Stomach smooth muscle (tissue), 2 donors: Measurements from ENCODE around the gene SNTG2.

Experiments used
- H3K27ac ChIP-seq: one replicate; pipeline ENCODE4 v1.7.0; 2013; ENCODE audit warnings: mild to moderate bottlenecking, low read length, inconsistent platforms
- H3K27me3 ChIP-seq, 2 donors: one replicate each; pipeline ENCODE4 v1.7.0; 2013; ENCODE audit warnings: low read length in 2 of 2; ENCODE audit not compliant: insufficient read depth in 2 of 2, control insufficient read depth in 1 of 2
- H3K36me3 ChIP-seq, 2 donors: one replicate each; pipeline ENCODE4 v1.7.0; 2013; ENCODE audit warnings: low read length in 2 of 2; ENCODE audit not compliant: control insufficient read depth in 2 of 2, insufficient read depth in 2 of 2
- H3K4me1 ChIP-seq: one replicate; pipeline ENCODE4 v1.7.0; 2013; ENCODE audit warnings: low read length; ENCODE audit not compliant: control insufficient read depth, insufficient read depth
- H3K4me3 ChIP-seq, 2 donors: one replicate each; pipeline ENCODE4 v1.7.0; 2013; ENCODE audit warnings: low read length in 2 of 2
- H3K9ac ChIP-seq, 2 donors: one replicate each; pipeline ENCODE4 v1.7.0; 2013; ENCODE audit warnings: low read length in 2 of 2, mild to moderate bottlenecking in 1 of 2
- H3K9me3 ChIP-seq, 2 donors: one replicate each; pipeline ENCODE4 v1.7.0; 2013; ENCODE audit warnings: low read length in 2 of 2; ENCODE audit not compliant: control insufficient read depth in 2 of 2
- donor health status: healthy.
- donor health status: Pancreatic carcinoma.

Gene SNTG2

DNA sequence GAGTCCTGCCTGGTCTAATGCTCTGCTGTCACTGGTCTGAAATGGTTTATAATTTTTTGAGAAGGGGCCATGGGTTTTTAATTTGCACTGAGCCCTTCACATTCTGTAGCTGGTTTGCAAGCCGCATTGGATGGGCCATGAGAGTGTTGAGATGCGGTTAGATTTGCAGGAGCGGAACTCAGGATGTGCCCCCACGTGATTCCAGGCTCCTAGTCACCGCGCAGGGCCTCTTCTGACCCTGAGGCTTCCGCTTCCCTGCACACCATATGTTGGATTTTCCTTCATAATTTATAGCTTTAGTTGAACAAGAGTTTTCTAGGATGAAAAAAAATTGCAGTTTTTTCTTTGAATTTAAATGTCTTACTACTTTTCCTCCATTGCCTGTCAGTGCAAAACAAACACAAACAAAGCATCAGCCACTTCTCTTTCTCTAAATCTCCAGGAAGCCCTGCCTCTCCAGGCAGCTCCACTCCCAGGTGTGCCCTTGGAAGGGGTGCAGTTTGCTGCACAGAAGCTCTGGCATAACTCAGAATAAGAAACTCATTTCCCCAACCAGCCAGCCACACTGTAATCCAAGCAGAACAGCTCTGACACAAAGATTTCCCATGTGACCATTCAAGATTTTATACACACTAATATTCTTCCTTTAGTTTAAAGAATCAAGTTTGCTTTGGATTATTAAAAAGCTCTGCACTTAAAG is 444.2 kb downstream of the SNTG2 start:
- Histone ChIP-seq H3K4me1 (no peaks in the 10 kb centered on the region), H3K9ac (no peak overlapping the region), H3K27ac (no peak overlapping the region), H3K36me3 (no peaks in the 10 kb centered on the region), H3K4me3 (no peak overlapping the region), H3K27me3 (no peaks in the 10 kb centered on the region), H3K9me3 (no peaks in the 10 kb centered on the region)

- Histone ChIP-seq H3K9ac (no peak overlapping the region), H3K27ac (no peak overlapping the region), H3K27me3 (no peaks in the 10 kb centered on the region), H3K9me3 (no peaks in the 10 kb centered on the region), H3K4me1 (no peaks in the 10 kb centered on the region), H3K36me3 (no peaks in the 10 kb centered on the region), H3K4me3 (no peak overlapping the region)
Measured at GRCh38 chr2:1397350-1397749, 446.7 kb downstream of the SNTG2 start.

- no peaks in the 10 kb centered on the region for H3K9me3 ChIP-seq
- H3K9ac ChIP-seq, result no peak overlapping the region
- H3K4me3 ChIP-seq, result no peak overlapping the region
- no peak overlapping the region for H3K27ac ChIP-seq
- no peaks in the 10 kb centered on the region for H3K36me3 ChIP-seq
- no peaks in the 10 kb centered on the region for H3K27me3 ChIP-seq
- no peaks in the 10 kb centered on the region for H3K4me1 ChIP-seq
Measured at GRCh38 chr2:1398191-1398590, 447.5 kb downstream of the SNTG2 start.

GRCh38 chr2:1400943-1401735 is 450.5 kb downstream of the SNTG2 start:
- no peaks in the 10 kb centered on the region for H3K36me3 ChIP-seq
- H3K27ac ChIP-seq, result no peak overlapping the region
- no peaks in the 10 kb centered on the region for H3K9me3 ChIP-seq
- H3K4me3 ChIP-seq, result no peak overlapping the region
- H3K4me1 ChIP-seq, result no peaks in the 10 kb centered on the region
- no peak overlapping the region for H3K9ac ChIP-seq
- no peaks in the 10 kb centered on the region for H3K27me3 ChIP-seq

GRCh38 chr2:1402064-1402463 is 451.4 kb downstream of the SNTG2 start:
- no peaks in the 10 kb centered on the region for H3K36me3 ChIP-seq
- no peaks in the 10 kb centered on the region for H3K4me1 ChIP-seq
- H3K27me3 ChIP-seq, result no peaks in the 10 kb centered on the region
- no peak overlapping the region for H3K27ac ChIP-seq
- H3K9me3 ChIP-seq, result no peaks in the 10 kb centered on the region
- H3K9ac ChIP-seq, result no peak overlapping the region
- no peak overlapping the region for H3K4me3 ChIP-seq

DNA sequence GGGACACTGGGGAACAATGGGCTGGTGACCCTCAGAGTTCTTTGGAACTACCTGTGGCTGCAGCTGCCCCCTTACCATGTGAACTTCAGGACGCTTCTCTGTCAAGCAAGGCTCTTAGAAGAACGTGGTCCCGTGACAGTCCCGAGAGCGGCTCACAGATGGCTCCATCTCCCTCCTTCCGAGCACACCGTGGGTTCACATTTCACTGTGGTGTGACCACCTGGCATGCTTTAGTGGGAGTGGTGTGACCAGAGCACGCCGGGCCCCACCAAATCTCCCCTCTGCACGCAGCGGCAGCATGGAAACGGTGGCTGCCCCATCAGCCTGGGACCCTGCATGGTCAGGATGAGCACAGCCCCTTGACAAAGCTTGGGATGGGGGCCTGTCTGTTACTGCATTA is 452.9 kb downstream of the SNTG2 start:
- Histone ChIP-seq H3K27me3 (no peaks in the 10 kb centered on the region), H3K9me3 (no peaks in the 10 kb centered on the region), H3K9ac (no peak overlapping the region), H3K4me3 (no peak overlapping the region), H3K27ac (no peak overlapping the region), H3K36me3 (no peaks in the 10 kb centered on the region), H3K4me1 (no peaks in the 10 kb centered on the region)

DNA sequence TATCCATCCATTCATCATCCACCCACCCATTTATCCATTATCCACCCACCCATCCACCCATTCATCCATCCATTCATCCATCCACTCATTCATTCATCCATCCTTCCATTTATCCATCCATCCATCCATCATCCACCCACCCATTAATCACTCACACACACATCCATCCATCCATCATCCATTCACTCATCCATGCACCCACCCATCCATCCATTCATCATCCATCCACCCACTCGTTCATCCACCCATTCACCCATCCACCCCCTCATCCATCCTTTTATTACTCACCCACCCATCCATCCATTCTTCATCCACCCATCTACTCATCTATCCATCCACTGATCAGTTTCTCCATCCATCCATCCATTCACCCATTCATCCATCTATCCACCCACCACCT is 454.5 kb downstream of the SNTG2 start:
- Histone ChIP-seq H3K27me3 (no peaks in the 10 kb centered on the region), H3K9me3 (no peaks in the 10 kb centered on the region), H3K4me1 (no peaks in the 10 kb centered on the region), H3K27ac (no peak overlapping the region), H3K9ac (no peak overlapping the region), H3K36me3 (no peaks in the 10 kb centered on the region), H3K4me3 (no peak overlapping the region)

GRCh38 chr2:1405967-1406366 is 455.3 kb downstream of the SNTG2 start:
- Histone ChIP-seq H3K9me3 (no peaks in the 10 kb centered on the region), H3K4me3 (no peak overlapping the region), H3K4me1 (no peaks in the 10 kb centered on the region)

GRCh38 chr2:1406434-1406833 is 455.8 kb downstream of the SNTG2 start:
- no peak overlapping the region for H3K9ac ChIP-seq
- no peaks in the 10 kb centered on the region for H3K27me3 ChIP-seq
- no peak overlapping the region for H3K27ac ChIP-seq
- no peaks in the 10 kb centered on the region for H3K4me1 ChIP-seq
- H3K9me3 ChIP-seq, result no peaks in the 10 kb centered on the region
- H3K4me3 ChIP-seq, result no peak overlapping the region
- H3K36me3 ChIP-seq, result no peaks in the 10 kb centered on the region

More at GRCh38 chr2:1405967-1406366, 455.3 kb downstream of the SNTG2 start:
- Histone ChIP-seq H3K9ac (no peak overlapping the region), H3K27ac (no peak overlapping the region), H3K36me3 (no peaks in the 10 kb centered on the region), H3K27me3 (no peaks in the 10 kb centered on the region)

GRCh38 chr2:1407950-1408675 is 457.5 kb downstream of the SNTG2 start:
- Histone ChIP-seq H3K4me1 (no peaks in the 10 kb centered on the region), H3K4me3 (no peak overlapping the region), H3K9me3 (no peaks in the 10 kb centered on the region), H3K9ac (no peak overlapping the region), H3K36me3 (no peaks in the 10 kb centered on the region), H3K27me3 (no peaks in the 10 kb centered on the region), H3K27ac (no peak overlapping the region)
